Peyer's patch (tissue), 4 donors: Measurements from ENCODE around the gene POSTN. TPM values are rescaled to one million over a fixed set of nuclear protein-coding genes. Genes with fewer than 3 reads are reported as not detected.

ENCODE experiments used
- DNase-seq, 3 donors: peaks; one replicate each; pipeline ENCODE4 v3.0.0-alpha.2; 2017 to 2019
- H3K27ac ChIP-seq, 4 donors: fragments of 200-600 bp; sonication (generic); one replicate each; pipeline ENCODE4 v1.5.1; 2016 to 2019
- H3K27me3 ChIP-seq, 2 donors: fragments of 200-600 bp; sonication (generic); one replicate each; pipeline ENCODE4 v1.5.1; 2019
- H3K36me3 ChIP-seq, 3 donors: fragments of 200-600 bp; sonication (generic); one replicate each; pipeline ENCODE4 v1.5.1; 2016 to 2019
- H3K4me1 ChIP-seq, 4 donors: fragments of 200-600 bp; sonication (generic); one replicate each; pipeline ENCODE4 v1.5.1; 2016 to 2019
- H3K4me3 ChIP-seq, 4 donors: fragments of 200-600 bp; sonication (generic); 1 replicate in 3 of 4; 2 replicates in 1 of 4; pipeline ENCODE4 v1.5.1; 2016 to 2019; ENCODE audit warnings: mild to moderate bottlenecking in 1 of 4
- H3K9me3 ChIP-seq, 4 donors: fragments of 200-600 bp; sonication (generic); one replicate each; pipeline ENCODE4 v1.5.1; 2016 to 2019; ENCODE audit warnings: mild to moderate bottlenecking in 1 of 4
- CTCF ChIP-seq, 6 experiments: fragments of 450-650 bp in 4 of 6; fragments of 200-600 bp in 2 of 6; sonication (generic) in 1 of 6; IDR thresholded peaks; one replicate each; pipeline ENCODE4 v1.5.1; 2017 to 2019; ENCODE audit warnings: antibody characterized with exemption in 6 of 6, mild to moderate bottlenecking in 3 of 6, moderate library complexity in 1 of 6
- POLR2A ChIP-seq, 2 donors: fragments of 450-650 bp; IDR thresholded peaks; one replicate each; pipeline ENCODE4 v1.5.1; 2017; ENCODE audit warnings: antibody characterized with exemption in 2 of 2, mild to moderate bottlenecking in 2 of 2, moderate library complexity in 2 of 2
- total RNA-seq, 4 donors: library from RNA; depleted of rRNA; stranded (reverse); fragments of >200 nt; gene quantifications; one replicate each; pipeline ENCODE4 v1.1.0, GENCODE V29; 2016

POSTN gene
- total RNA-seq, 4 donors from 2014 or later: 3.2 to 27.0 (median 12.8) TPM

DNA sequence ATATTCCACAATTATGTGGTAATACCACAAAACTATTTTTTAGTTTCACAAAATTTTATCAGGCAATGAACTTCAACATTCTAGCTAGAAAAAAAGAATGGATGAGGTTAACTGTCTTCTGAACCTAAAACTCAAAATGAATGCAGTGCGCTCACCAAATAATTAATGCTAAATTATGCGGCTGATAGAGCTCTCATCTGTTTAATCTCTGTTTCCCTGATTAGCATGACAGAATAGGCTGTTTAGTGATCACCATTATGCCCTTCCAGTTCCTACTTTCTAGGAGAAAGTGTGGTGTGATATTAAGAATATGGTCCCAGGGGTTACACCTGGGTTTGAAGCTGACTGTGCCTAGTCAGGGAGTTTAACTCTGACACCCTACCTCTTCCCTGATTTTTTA, 42.8 kb upstream of the POSTN start:
- H3K36me3 ChIP-seq: no peaks in the 10 kb centered on the region
- H3K27ac ChIP-seq: no peak overlapping the region
- no peaks in the 10 kb centered on the region for H3K4me1 ChIP-seq
- H3K4me3 ChIP-seq: no peak overlapping the region
- TF ChIP-seq CTCF (IDR thresholded peaks at IDR 0.05): no peak
- no peak for TF ChIP-seq POLR2A (IDR thresholded peaks at IDR 0.05)
- no peaks in the 10 kb centered on the region for H3K27me3 ChIP-seq
- H3K9me3 ChIP-seq: no peaks in the 10 kb centered on the region
- no peak for DNase-seq

DNA sequence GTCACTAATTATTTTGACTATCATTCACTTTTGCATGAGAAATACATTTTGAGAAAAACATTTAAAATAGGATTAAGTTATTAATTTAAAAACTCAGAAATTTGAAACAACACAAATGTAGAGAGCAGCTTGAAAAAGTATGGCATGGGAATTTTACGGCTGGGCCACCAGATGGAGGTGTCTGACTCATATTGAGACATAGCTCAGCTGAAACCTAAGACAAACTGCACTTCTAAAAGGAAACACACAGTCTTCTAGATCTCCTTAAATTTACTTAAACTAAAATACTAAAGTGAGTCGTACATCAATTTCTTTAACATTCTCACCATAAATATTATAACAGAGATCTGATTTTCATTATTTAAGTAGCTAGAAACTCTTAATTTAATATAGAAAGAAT, 41.9 kb upstream of the POSTN start:
- H3K27ac ChIP-seq: no peak overlapping the region
- no peak for DNase-seq
- H3K36me3 ChIP-seq: no peaks in the 10 kb centered on the region
- H3K9me3 ChIP-seq: no peaks in the 10 kb centered on the region
- no peak overlapping the region for H3K4me3 ChIP-seq
- no peaks in the 10 kb centered on the region for H3K4me1 ChIP-seq
- peak in 1 of 6 experiments; percentile 17 for TF ChIP-seq CTCF (IDR thresholded peaks at IDR 0.05)
- no peak for TF ChIP-seq POLR2A (IDR thresholded peaks at IDR 0.05)
- no peaks in the 10 kb centered on the region for H3K27me3 ChIP-seq

DNA sequence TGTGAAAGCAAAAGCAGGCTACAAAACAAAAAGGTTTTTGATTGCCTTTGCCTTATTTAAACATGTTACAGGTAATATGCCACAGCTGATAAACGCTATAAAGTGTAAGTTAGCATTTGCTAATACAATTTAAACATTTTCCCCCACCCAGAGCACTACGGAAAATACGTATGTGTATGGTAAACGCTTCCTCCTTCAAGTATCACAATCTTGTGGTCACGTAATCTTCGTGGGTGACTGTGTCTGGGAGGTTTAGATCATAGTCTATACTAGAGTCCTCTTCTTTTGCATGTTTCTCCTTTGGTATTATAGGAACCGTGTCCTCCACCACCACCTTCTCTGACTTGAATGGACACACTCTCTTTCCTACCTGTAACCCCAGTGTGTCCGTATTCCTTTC, 38.1 kb upstream of the POSTN start:
- TF ChIP-seq POLR2A (IDR thresholded peaks at IDR 0.05): no peak
- no peak for TF ChIP-seq CTCF (IDR thresholded peaks at IDR 0.05)
- no peak overlapping the region for H3K27ac ChIP-seq
- DNase-seq: no peak

GRCh38 chr13:37632294-37632693, 33.7 kb upstream of the POSTN start:
- H3K27me3 ChIP-seq: no peaks in the 10 kb centered on the region
- H3K4me3 ChIP-seq: no peak overlapping the region
- no peak for TF ChIP-seq CTCF (IDR thresholded peaks at IDR 0.05)
- no peak for TF ChIP-seq POLR2A (IDR thresholded peaks at IDR 0.05)
- H3K4me1 ChIP-seq: no peaks in the 10 kb centered on the region
- H3K36me3 ChIP-seq: no peaks in the 10 kb centered on the region
- DNase-seq: no peak
- H3K27ac ChIP-seq: no peak overlapping the region
- H3K9me3 ChIP-seq: no peaks in the 10 kb centered on the region

More for the DNA sequence above, 38.1 kb upstream of the POSTN start:
- H3K27me3 ChIP-seq: no peaks in the 10 kb centered on the region
- H3K36me3 ChIP-seq: no peaks in the 10 kb centered on the region
- H3K9me3 ChIP-seq: no peaks in the 10 kb centered on the region
- no peak overlapping the region for H3K4me3 ChIP-seq
- H3K4me1 ChIP-seq: no peaks in the 10 kb centered on the region

DNA sequence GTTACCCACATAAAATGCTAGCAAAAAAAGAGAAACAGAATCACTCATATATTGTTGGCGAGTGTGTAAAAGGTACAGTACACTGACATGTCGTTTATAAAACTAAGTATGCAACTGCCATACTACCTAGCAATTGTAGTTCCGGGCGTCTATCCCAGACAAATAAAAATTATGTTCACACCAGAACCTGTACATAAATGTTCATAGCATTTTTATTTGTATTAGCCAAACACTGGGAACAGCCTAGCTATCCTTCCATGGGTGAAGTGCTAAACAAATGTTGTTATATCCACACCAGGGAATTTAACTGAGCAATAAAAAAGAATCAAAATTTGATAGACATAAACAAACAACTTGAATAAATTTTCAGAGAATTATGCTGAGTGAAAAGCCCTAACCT, 28.9 kb upstream of the POSTN start:
- TF ChIP-seq POLR2A (IDR thresholded peaks at IDR 0.05) (no peak), CTCF (IDR thresholded peaks at IDR 0.05) (no peak)
- H3K4me1 ChIP-seq: no peaks in the 10 kb centered on the region
- H3K27me3 ChIP-seq: no peaks in the 10 kb centered on the region
- H3K4me3 ChIP-seq: no peak overlapping the region
- no peak for DNase-seq
- no peak overlapping the region for H3K27ac ChIP-seq
- H3K9me3 ChIP-seq: no peaks in the 10 kb centered on the region
- H3K36me3 ChIP-seq: no peaks in the 10 kb centered on the region

GRCh38 chr13:37621811-37622361, 23.3 kb upstream of the POSTN start:
- Histone ChIP-seq H3K4me3 (no peak overlapping the region), H3K27ac (no peak overlapping the region), H3K4me1 (no peaks in the 10 kb centered on the region), H3K27me3 (no peaks in the 10 kb centered on the region), H3K36me3 (no peaks in the 10 kb centered on the region), H3K9me3 (no peaks in the 10 kb centered on the region)
- no peak for DNase-seq
- no peak for TF ChIP-seq CTCF (IDR thresholded peaks at IDR 0.05)
- TF ChIP-seq POLR2A (IDR thresholded peaks at IDR 0.05): no peak
